RWPE1 (cell line): Measurements from ENCODE around the gene NOL8.

Experiments
- CTCF ChIA-PET: fragments of 350-600 bp; sonication (Branson Sonifier 250); formaldehyde crosslinking; extraction: SDS; loops from one replicate; lab custom pipeline; 2021; lab: Yijun Ruan, JAX
- POLR2A ChIA-PET: fragments of 400-600 bp; formaldehyde crosslinking; extraction: SDS; loops from one replicate; lab custom pipeline; 2020; ENCODE audit warnings: antibody characterized with exemption; ENCODE audit not compliant: low non-redundant PET; lab: Yijun Ruan, JAX
- DNase-seq: peaks from one replicate; pipeline ENCODE4 v3.0.0; 2012; ENCODE audit warnings: low spot score
- H3K27ac ChIP-seq: fragments of 450-650 bp; 2 replicates; pipeline ENCODE4 v1.5.1; 2017
- TF ChIP-seq, protein P1 (sequence below): fragments of 450-650 bp; conservative IDR thresholded peaks from 2 replicates; pipeline ENCODE4 v1.5.1; 2017; ENCODE audit warnings: low read depth, mild to moderate bottlenecking

The NOL8 gene

DNA sequence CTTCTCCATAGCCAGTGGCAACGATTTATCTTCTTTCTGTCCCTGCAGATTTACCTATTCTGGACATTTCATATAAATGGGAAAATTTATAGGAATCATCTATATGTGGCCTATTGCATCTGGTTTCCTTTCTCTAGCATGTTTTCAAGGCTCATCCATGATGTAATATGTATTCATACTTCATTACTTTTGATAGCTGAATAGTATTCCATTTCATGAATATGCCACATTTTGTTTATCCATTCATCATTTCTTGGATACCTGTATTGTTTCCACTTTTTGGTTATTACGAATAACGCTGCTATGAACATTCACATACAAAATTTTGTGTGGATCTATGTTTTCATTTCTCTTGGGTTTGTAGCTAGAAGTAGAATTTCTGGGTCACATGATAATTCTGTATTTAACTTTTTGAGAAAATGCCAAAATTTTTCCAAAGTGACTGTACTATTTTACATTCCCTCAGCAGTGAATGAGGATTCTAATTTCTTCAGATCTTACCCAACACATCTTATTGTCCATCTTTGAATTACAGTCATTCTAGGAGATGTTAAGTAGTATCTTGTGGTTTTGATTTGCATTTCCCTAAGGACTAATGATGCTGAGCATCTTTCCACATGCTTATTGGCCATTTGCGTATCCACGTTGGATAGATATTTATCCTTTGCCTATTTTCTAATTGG lies 35.3 kb downstream of the NOL8 start:
- CTCF ChIA-PET, result interaction anchor here (0.6 kb wide), 1 partner anchor 530 kb away, joined by 4 read pairs; no protein-coding TSS in a partner anchor
- no peak overlapping the region for H3K27ac ChIP-seq
- DNase-seq, result no peak
- POLR2A ChIA-PET, result no interaction called here
- TF ChIP-seq, protein P1, sequence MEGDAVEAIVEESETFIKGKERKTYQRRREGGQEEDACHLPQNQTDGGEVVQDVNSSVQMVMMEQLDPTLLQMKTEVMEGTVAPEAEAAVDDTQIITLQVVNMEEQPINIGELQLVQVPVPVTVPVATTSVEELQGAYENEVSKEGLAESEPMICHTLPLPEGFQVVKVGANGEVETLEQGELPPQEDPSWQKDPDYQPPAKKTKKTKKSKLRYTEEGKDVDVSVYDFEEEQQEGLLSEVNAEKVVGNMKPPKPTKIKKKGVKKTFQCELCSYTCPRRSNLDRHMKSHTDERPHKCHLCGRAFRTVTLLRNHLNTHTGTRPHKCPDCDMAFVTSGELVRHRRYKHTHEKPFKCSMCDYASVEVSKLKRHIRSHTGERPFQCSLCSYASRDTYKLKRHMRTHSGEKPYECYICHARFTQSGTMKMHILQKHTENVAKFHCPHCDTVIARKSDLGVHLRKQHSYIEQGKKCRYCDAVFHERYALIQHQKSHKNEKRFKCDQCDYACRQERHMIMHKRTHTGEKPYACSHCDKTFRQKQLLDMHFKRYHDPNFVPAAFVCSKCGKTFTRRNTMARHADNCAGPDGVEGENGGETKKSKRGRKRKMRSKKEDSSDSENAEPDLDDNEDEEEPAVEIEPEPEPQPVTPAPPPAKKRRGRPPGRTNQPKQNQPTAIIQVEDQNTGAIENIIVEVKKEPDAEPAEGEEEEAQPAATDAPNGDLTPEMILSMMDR, result no peak

DNA sequence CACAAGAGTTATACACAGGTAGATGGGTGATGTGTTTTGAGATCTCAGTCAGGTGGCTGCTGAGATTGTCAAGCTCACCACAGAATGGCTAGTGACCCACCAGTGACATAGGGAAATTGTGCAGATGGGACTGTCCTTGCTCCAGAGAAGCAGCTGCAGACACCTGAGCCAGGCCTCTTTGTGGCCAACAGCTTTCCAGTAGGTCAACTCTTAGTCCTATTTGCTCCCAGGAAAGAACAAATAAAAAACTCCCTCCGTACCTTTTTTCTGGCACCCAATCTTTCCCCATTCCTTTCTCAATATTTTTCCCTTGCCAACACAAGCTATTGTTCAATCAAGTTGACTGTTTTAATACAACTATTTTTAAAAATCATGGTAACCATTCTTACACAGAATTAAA lies 45.8 kb downstream of the NOL8 start:
- POLR2A ChIA-PET, result interaction anchor here (0.5 kb wide), 1 partner anchor 14 kb away, joined by 3 read pairs; no protein-coding TSS in a partner anchor
- CTCF ChIA-PET, result interaction anchor here (0.6 to 1.7 kb wide), 6 partner anchors 10 to 145 kb away, joined by 3 to 6 read pairs (median 4); no protein-coding TSS in a partner anchor
- no peak overlapping the region for H3K27ac ChIP-seq
- DNase-seq, result no peak
- TF ChIP-seq, protein P1, result no peak

DNA sequence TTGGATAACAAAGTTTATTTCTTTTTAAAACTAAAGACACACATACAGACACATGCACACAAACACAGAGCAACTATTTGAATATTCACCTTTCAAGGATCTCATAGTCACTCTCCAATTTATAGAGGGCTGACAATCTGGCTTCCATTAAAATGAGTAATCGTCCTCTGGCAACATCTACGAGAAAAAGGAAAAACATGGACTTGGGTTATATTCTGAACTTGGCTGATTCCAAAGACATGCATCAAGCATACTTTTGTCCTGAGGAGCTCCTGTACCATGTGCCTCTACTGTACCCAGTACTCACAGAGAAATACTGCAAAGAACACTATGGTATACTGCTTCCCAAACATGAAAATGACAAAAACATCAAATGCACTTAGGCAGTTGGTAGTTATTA lies 47.0 kb downstream of the NOL8 start:
- TF ChIP-seq, protein P1, result no peak
- DNase-seq, result no peak
- ChIA-PET POLR2A (interaction anchor here (0.6 to 0.9 kb wide), 2 partner anchors 14 to 220 kb away, joined by 3 to 5 read pairs; no protein-coding TSS in a partner anchor), CTCF (interaction anchor here (0.6 kb wide), 3 partner anchors 21 to 178 kb away, joined by 3 to 5 read pairs (median 4); no protein-coding TSS in a partner anchor)
- H3K27ac ChIP-seq, result no peak overlapping the region

DNA sequence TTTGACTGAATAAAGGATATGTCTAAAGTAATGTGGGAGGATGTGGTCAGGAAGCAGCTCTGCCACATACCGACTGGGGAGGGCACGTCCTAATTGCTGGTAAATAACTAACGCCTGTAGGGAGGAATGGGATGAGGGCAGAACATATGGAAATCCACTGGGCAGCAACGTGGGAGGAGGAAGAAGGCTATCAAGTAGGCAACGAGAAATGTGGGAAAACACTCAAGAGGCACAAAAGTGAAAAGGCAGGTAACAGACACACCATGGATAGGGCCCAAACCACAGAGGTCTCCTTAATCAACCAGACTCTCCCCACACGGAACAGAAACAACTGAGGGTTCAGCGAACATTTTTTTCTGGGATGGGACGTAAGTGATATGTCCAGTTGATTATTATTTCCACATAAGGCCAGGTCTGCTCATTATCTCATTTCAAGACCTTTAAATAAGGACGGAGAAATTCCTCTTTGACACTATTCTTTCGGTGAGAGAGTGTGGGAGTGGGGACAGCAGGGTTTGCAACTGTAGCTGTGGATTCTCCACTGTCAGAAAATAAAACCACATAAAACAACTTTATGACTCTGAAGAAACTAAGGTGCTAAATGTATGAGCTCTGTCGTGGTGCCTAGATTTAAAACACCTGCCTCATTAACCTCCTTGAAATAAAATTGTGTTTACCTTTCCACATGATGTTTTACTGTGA lies 48.7 kb downstream of the NOL8 start:
- ChIA-PET POLR2A (no interaction called here), CTCF (interaction anchor here (0.7 to 2.0 kb wide), 3 partner anchors 56 to 142 kb away, joined by 3 to 4 read pairs (median 4); no protein-coding TSS in a partner anchor)
- DNase-seq, result no peak
- H3K27ac ChIP-seq, result no peak overlapping the region
- TF ChIP-seq, protein P1, result no peak

DNA sequence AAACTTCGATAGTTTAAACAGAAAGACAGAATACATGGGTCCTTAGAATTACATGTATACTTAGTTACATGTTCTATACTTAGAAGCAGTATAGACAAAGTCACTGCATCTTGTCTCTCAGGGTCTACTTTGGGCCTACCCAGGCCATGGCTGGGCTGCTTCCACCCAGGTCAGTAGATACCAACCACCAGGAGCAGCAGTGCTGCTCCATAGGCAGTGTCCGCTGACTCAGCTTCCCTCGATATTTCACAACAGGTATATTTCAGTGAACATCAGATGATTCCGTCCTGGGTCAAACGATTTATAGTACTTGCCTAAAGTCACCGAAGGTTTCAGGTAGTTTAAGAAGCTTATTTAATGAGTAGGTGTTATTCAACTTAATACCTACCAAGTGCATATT lies 49.6 kb downstream of the NOL8 start:
- CTCF ChIA-PET, result interaction anchor here (0.5 to 2.0 kb wide), 8 partner anchors 20 to 877 kb away, joined by 3 to 4 read pairs (median 3); no protein-coding TSS in a partner anchor
- no peak overlapping the region for H3K27ac ChIP-seq
- POLR2A ChIA-PET, result no interaction called here

DNA sequence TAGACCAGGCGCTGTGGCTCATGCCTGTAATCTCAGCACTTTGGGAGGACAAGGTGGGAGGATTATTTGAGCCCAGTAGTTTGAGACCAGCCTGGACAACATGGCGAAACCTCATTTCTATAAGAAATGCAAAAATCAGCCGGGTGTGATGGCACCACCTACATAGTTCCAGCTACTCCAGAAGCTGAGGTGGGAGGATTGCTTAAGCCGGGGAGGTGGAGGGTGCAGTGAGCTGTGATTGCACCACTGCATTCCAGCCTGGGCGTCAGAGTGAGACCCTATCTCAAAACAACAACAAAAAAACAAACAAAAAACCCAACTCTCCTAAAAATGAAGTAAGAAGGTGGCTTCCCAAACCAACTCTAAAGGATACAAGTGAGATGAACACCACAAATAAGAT lies 54.6 kb downstream of the NOL8 start:
- H3K27ac ChIP-seq, result no peak overlapping the region
- no peak for DNase-seq
- TF ChIP-seq, protein P1, result no peak
- CTCF ChIA-PET, result no interaction called here
- POLR2A ChIA-PET, result no interaction called here

More for the DNA sequence above, 49.6 kb downstream of the NOL8 start:
- TF ChIP-seq, protein P1, result no peak
- peak; percentile 44 for DNase-seq
